ENCODE measurements around the gene FANCD2.
"Not testable (repeated sequence)": the region's sequence is repeated elsewhere in the genome, so short reads cannot be mapped to it uniquely, and the experiment has no call there.

The FANCD2 gene

GRCh38 chr3:10007126-10007782, 19.0 kb upstream of the FANCD2 start:
- TF ChIP-seq CTCF (IDR thresholded peaks at IDR 0.05; ENCODE audit: borderline replicate concordance, insufficient read depth, low read depth, low read length) = no peak
- H3K4me3 ChIP-seq (ENCODE audit: low read depth, low read length) = no peak overlapping the region

- not testable (repeated sequence) for H3K4me3 ChIP-seq (ENCODE audit: low read depth, low read length)
These were observed 18.0 kb upstream of the FANCD2 start for GRCh38 chr3:10008216-10008587.

- peak overlapping the region; percentile 53 for H3K4me3 ChIP-seq (ENCODE audit: low read depth, low read length)
- TF ChIP-seq CTCF (IDR thresholded peaks at IDR 0.05; ENCODE audit: borderline replicate concordance, insufficient read depth, low read depth, low read length) = no peak
These were observed 17.5 kb upstream of the FANCD2 start for GRCh38 chr3:10008588-10009344.

- no peak for TF ChIP-seq CTCF (IDR thresholded peaks at IDR 0.05; ENCODE audit: borderline replicate concordance, insufficient read depth, low read depth, low read length)
- H3K4me3 ChIP-seq (ENCODE audit: low read depth, low read length) = peak overlapping the region; percentile 58
These were observed 15.8 kb upstream of the FANCD2 start for GRCh38 chr3:10010421-10010877.

GRCh38 chr3:10010878-10011465, 15.3 kb upstream of the FANCD2 start:
- H3K4me3 ChIP-seq (ENCODE audit: low read depth, low read length) = peak overlapping the region; percentile 58
- no peak for TF ChIP-seq CTCF (IDR thresholded peaks at IDR 0.05; ENCODE audit: borderline replicate concordance, insufficient read depth, low read depth, low read length)

GRCh38 chr3:10011631-10012030, 14.6 kb upstream of the FANCD2 start:
- H3K4me3 ChIP-seq (ENCODE audit: low read depth, low read length) = no peak overlapping the region

More at GRCh38 chr3:10011631-10012030, 14.6 kb upstream of the FANCD2 start:
- no peak for TF ChIP-seq CTCF (IDR thresholded peaks at IDR 0.05; ENCODE audit: borderline replicate concordance, insufficient read depth, low read depth, low read length)
